AG04449 (cell line): Measurements from ENCODE around the gene ZMIZ1.

Experiments used
- CTCF ChIA-PET: fragments of 350-600 bp; formaldehyde crosslinking; extraction: SDS; loops from one replicate; lab custom pipeline; 2021; ENCODE audit warnings: antibody characterized with exemption; lab: Yijun Ruan, JAX
- POLR2A ChIA-PET: fragments of 400-600, 350-600 bp; formaldehyde crosslinking; extraction: SDS; loops from one replicate; lab custom pipeline; 2020; ENCODE audit warnings: antibody characterized with exemption, inconsistent platforms; lab: Yijun Ruan, JAX
- DNase-seq: peaks from one replicate; pipeline ENCODE4 v3.0.0-alpha.2; 2010; ENCODE audit warnings: low read depth, low spot score
- H3K4me3 ChIP-seq: 2 replicates; pipeline ENCODE4 v1.5.1; 2011; ENCODE audit warnings: low read depth, mild to moderate bottlenecking, control low read depth, low read length
- CTCF ChIP-seq: IDR thresholded peaks from one replicate; pipeline ENCODE4 v1.5.1; 2011; ENCODE audit warnings: mild to moderate bottlenecking, moderate library complexity, low read length, control low read depth, inconsistent platforms; ENCODE audit not compliant: insufficient read depth; ENCODE audit errors: missing control alignments

ZMIZ1 gene

GRCh38 chr10:79319115-79319771, 250.5 kb downstream of the ZMIZ1 start:
- ChIA-PET POLR2A (no interaction called here), CTCF (no interaction called here)
- H3K4me3 ChIP-seq = no peak overlapping the region
- no peak for DNase-seq
- TF ChIP-seq CTCF = no peak

GRCh38 chr10:79320316-79320715, 251.6 kb downstream of the ZMIZ1 start:
- CTCF ChIA-PET = interaction anchor here (1.0 to 4.5 kb wide), 2 partner anchors 21 to 25 kb away, joined by 3 to 30 read pairs; partner anchors contain the start of gene PPIF
- POLR2A ChIA-PET = no interaction called here
- no peak for TF ChIP-seq CTCF
- no peak for DNase-seq
- no peak overlapping the region for H3K4me3 ChIP-seq

- POLR2A ChIA-PET = interaction anchor here (0.7 to 1.0 kb wide), 2 partner anchors 21 to 167 kb away, joined by 3 read pairs; no protein-coding TSS in a partner anchor
- no peak overlapping the region for H3K4me3 ChIP-seq
- CTCF ChIA-PET = interaction anchor here (1.0 to 4.5 kb wide), 2 partner anchors 22 to 25 kb away, joined by 3 to 30 read pairs; partner anchors contain the start of gene PPIF
- DNase-seq = no peak
- TF ChIP-seq CTCF = no peak
Observed at GRCh38 chr10:79320820-79321493, 252.2 kb downstream of the ZMIZ1 start.

GRCh38 chr10:79321494-79321882, 252.7 kb downstream of the ZMIZ1 start:
- H3K4me3 ChIP-seq = no peak overlapping the region
- TF ChIP-seq CTCF = no peak
- ChIA-PET CTCF (interaction anchor here (0.9 to 4.5 kb wide), 2 partner anchors 24 to 52 kb away, joined by 4 to 30 read pairs; partner anchors contain the start of gene PPIF), POLR2A (interaction anchor here (0.7 to 1.0 kb wide), 2 partner anchors 22 to 167 kb away, joined by 3 read pairs; no protein-coding TSS in a partner anchor)
- DNase-seq = no peak

GRCh38 chr10:79321951-79322350, 253.2 kb downstream of the ZMIZ1 start:
- no peak for DNase-seq
- no peak for TF ChIP-seq CTCF
- CTCF ChIA-PET = interaction anchor here (0.9 to 4.5 kb wide), 4 partner anchors 13 to 52 kb away, joined by 3 to 30 read pairs (median 4); partner anchors contain the start of gene PPIF
- H3K4me3 ChIP-seq = no peak overlapping the region
- POLR2A ChIA-PET = no interaction called here
